Vagina (tissue), 2 donors: Measurements from ENCODE around the gene COMMD7. TPM values are rescaled to one million over a fixed set of nuclear protein-coding genes. Genes with fewer than 3 reads are reported as not detected.

Source experiments
- DNase-seq, 2 donors: peaks; one replicate each; pipeline ENCODE4 v3.0.0-alpha.2; 2017; ENCODE audit errors: extremely low spot score in 2 of 2
- H3K27ac ChIP-seq: fragments of 200-600 bp; sonication (generic); one replicate; pipeline ENCODE4 v1.5.1; 2019
- H3K27me3 ChIP-seq: fragments of 200-600 bp; sonication (generic); one replicate; pipeline ENCODE4 v1.5.1; 2019
- H3K36me3 ChIP-seq, 2 donors: fragments of 200-600 bp; sonication (generic); one replicate each; pipeline ENCODE4 v1.5.1; 2017 to 2019
- H3K4me1 ChIP-seq: fragments of 200-600 bp; sonication (generic); one replicate; pipeline ENCODE4 v1.5.1; 2019
- H3K4me3 ChIP-seq, 2 donors: fragments of 200-600 bp; sonication (generic); 1 replicate in 1 of 2; 2 replicates in 1 of 2; pipeline ENCODE4 v1.5.1; 2016 to 2019
- H3K9me3 ChIP-seq: fragments of 200-600 bp; sonication (generic); one replicate; pipeline ENCODE4 v1.5.1; 2019
- POLR2A ChIP-seq, 2 donors: fragments of 450-650 bp; IDR thresholded peaks; one replicate each; pipeline ENCODE4 v1.6.1; 2017; ENCODE audit warnings: antibody characterized with exemption in 2 of 2, mild to moderate bottlenecking in 2 of 2, moderate library complexity in 2 of 2
- POLR2AphosphoS5 ChIP-seq, 2 donors: sonication (generic); formaldehyde crosslinking; IDR thresholded peaks; one replicate each; pipeline ENCODE4 v1.9.0; 2017; ENCODE audit warnings: antibody characterized with exemption in 2 of 2, mild to moderate bottlenecking in 2 of 2, low read depth in 1 of 2; ENCODE audit not compliant: insufficient read depth in 1 of 2
- intact Hi-C: fragments of 100-400 bp; cut with DNase I; formaldehyde crosslinking; loops from one replicate; pipeline ENCODE4 v1.15.1; 2023
- total RNA-seq: library from RNA; depleted of rRNA; stranded (reverse); fragments of >200 nt; gene quantifications from one replicate; pipeline ENCODE4 v1.2.3, GENCODE V29; 2016
- TF ChIP-seq, protein P1 (sequence below), 3 experiments: fragments of 450-650 bp in 2 of 3; fragments of 200-600 bp in 1 of 3; sonication (generic) in 1 of 3; IDR thresholded peaks; one replicate each; pipeline ENCODE4 v1.5.1; 2017 to 2019; ENCODE audit warnings: antibody characterized with exemption in 3 of 3, mild to moderate bottlenecking in 2 of 3, moderate library complexity in 2 of 3

The COMMD7 gene
- total RNA-seq, 1 donor from 2014 or later: 28.7 TPM

DNA sequence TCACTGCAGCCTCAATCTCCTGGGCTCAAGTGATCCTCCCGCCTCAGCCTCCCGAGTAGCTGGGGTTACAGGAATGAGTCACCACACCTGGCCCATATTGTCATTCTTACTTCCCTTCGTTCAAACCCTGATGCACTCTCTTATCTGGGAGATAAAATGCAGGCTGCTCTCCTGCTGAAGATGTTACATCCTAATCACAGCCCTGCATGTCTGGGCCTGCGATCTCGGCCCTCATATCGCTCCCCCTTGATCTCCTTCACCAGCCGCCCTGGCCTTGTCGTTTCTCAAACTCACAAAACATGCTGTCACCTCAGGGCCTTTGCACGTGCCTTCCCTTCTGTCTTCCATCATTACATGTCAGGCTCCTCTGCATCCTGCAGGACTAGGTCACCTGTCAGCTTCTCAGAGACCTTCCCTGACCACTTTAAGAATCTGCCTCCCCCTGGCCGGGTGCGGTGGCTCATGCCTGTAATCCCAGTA is 60.7 kb downstream of the COMMD7 start:
- Histone ChIP-seq H3K27me3 (no peaks in the 10 kb centered on the region), H3K27ac (no peak overlapping the region), H3K9me3 (no peaks in the 10 kb centered on the region), H3K4me1 (peaks cover 18% of the 10 kb centered on the region), H3K4me3 (no peak overlapping the region), H3K36me3 (no peaks in the 10 kb centered on the region)
- intact Hi-C loops: no loop called here
- DNase-seq: no peak
- TF ChIP-seq POLR2A (IDR thresholded peaks at IDR 0.05) (no peak), POLR2AphosphoS5 (IDR thresholded peaks at IDR 0.05; ENCODE audit: insufficient read depth in 1 of 2, low read depth in 1 of 2) (no peak)
- TF ChIP-seq, protein P1, sequence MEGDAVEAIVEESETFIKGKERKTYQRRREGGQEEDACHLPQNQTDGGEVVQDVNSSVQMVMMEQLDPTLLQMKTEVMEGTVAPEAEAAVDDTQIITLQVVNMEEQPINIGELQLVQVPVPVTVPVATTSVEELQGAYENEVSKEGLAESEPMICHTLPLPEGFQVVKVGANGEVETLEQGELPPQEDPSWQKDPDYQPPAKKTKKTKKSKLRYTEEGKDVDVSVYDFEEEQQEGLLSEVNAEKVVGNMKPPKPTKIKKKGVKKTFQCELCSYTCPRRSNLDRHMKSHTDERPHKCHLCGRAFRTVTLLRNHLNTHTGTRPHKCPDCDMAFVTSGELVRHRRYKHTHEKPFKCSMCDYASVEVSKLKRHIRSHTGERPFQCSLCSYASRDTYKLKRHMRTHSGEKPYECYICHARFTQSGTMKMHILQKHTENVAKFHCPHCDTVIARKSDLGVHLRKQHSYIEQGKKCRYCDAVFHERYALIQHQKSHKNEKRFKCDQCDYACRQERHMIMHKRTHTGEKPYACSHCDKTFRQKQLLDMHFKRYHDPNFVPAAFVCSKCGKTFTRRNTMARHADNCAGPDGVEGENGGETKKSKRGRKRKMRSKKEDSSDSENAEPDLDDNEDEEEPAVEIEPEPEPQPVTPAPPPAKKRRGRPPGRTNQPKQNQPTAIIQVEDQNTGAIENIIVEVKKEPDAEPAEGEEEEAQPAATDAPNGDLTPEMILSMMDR (IDR thresholded peaks at IDR 0.05): no peak

DNA sequence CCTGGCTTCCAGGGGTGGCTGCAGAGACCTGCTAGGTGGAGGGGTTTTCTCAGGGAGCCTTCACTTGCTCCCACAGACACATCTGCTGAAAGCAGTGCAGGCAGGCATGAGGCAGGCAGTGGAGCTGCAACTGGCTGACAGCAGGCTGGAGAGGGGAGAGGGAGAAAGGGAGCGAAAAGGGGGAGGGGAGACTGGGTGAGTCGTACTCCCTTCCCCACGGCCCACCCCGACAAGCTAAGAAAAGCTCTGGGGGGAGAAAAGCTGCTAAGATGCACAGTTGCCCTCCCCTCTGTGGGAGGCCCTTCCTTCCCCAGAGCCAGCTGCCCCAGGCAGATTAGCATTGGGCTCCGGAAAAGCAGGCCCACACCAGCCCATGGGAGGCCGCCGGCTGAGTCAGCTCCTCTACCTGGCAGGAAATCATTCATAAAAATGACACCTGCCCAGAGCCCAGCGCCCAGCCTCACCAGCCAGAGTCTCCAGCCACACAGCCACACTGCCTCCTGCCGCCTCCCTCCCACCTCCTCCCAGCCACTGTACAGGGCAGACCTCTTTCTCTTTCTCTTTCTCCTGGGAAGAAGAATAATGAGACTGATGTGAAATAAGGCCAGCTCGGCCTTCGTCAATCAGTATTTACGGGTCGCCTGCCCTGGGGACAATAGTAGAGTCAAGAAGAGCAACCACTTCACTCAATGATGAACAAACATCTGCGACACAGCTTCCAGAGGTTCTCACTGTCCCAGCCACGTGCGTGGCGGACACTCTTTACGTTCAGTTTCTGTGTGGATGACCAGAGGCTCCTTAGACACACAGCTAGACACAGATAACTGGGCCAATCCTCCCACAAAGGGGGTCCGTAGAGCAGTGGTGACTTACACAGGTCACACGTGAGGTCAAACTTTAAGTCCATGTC is 61.8 kb downstream of the COMMD7 start:
- no peak for TF ChIP-seq POLR2AphosphoS5 (IDR thresholded peaks at IDR 0.05; ENCODE audit: insufficient read depth in 1 of 2, low read depth in 1 of 2)
- no peak for TF ChIP-seq POLR2A (IDR thresholded peaks at IDR 0.05)
- TF ChIP-seq, protein P1 (IDR thresholded peaks at IDR 0.05): no peak
- H3K27me3 ChIP-seq: no peaks in the 10 kb centered on the region
- H3K27ac ChIP-seq: no peak overlapping the region
- no peak for DNase-seq
- H3K4me3 ChIP-seq: no peak overlapping the region
- no peaks in the 10 kb centered on the region for H3K9me3 ChIP-seq
- peaks cover 18% of the 10 kb centered on the region for H3K4me1 ChIP-seq
- intact Hi-C loops: no loop called here
- no peaks in the 10 kb centered on the region for H3K36me3 ChIP-seq

DNA sequence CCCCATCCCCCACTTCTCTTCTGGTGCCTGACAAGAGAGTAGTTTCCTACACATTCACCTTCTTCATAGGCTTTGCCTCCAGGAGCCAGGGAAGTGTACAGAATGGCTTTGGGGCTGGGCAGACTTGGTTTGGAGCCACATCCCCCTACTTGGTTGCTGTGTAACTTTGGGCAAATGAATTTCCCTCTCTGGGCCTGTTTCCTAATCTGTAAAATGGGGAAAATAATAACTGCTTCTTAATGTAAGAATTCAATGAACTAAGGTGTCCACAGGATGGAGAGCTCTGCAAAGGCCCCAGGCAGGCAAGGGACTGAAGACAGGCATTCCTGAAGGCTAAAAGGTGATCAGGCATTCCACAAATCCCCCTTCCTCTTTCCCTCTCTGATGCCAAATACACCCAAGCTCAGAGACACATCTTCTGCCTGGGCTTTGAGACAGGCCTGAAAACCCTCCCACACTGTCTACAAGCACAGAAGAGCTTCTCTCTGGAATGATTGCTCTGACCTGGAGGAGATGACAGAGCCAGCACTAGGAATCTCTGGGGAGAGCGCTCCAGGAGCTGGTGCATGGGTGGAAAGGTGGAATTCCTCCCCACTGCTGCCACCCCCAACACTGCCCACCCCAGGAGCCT is 62.6 kb downstream of the COMMD7 start:
- no peak overlapping the region for H3K4me3 ChIP-seq
- intact Hi-C loops: no loop called here
- TF ChIP-seq, protein P1 (IDR thresholded peaks at IDR 0.05): no peak
- TF ChIP-seq POLR2A (IDR thresholded peaks at IDR 0.05): no peak
- H3K27me3 ChIP-seq: no peaks in the 10 kb centered on the region
- H3K27ac ChIP-seq: no peak overlapping the region
- no peaks in the 10 kb centered on the region for H3K9me3 ChIP-seq
- no peaks in the 10 kb centered on the region for H3K36me3 ChIP-seq
- no peak for DNase-seq
- peaks cover 12% of the 10 kb centered on the region for H3K4me1 ChIP-seq

DNA sequence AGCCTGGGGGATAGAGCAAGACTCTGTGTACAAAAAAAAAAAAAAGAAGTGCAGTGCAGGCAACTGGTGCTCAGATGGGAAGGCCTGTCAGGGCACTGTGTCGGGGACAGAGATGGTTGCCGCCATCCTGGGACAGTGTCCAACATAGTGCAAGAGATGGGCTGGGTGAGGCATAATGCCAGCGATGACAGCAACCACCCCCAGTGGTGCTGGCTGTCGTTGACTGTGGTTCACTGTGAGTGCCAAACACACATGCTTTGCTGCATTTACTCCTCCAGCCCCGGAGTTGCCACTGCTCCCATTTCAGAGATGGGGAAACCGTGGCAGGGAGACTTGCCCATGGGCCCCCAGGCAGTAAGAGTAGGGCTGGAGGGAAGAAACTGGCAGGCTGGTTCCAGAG is 64.3 kb downstream of the COMMD7 start:
- Histone ChIP-seq H3K36me3 (no peaks in the 10 kb centered on the region), H3K4me3 (no peak overlapping the region), H3K4me1 (peaks cover 9% of the 10 kb centered on the region), H3K9me3 (no peaks in the 10 kb centered on the region), H3K27ac (no peak overlapping the region), H3K27me3 (no peaks in the 10 kb centered on the region)
- intact Hi-C loops: loop anchor here (10.0 kb wide), 1 partner anchor 106 kb away; no protein-coding TSS in a partner anchor
- TF ChIP-seq POLR2A (IDR thresholded peaks at IDR 0.05): no peak
- TF ChIP-seq, protein P1 (IDR thresholded peaks at IDR 0.05): no peak
- TF ChIP-seq POLR2AphosphoS5 (IDR thresholded peaks at IDR 0.05; ENCODE audit: insufficient read depth in 1 of 2, low read depth in 1 of 2): no peak
- DNase-seq: no peak
